Right ventricle myocardium inferior (tissue), 1 donor: Measurements from ENCODE around the gene GINS1. TPM values are rescaled to one million over a fixed set of nuclear protein-coding genes. Genes with fewer than 3 reads are reported as not detected.

Experiments
- ATAC-seq: fragments of 200-7000 bp; cut with Tn5 transposase; one replicate; pipeline ENCODE4 v1.9.1; 2020; ENCODE audit warnings: mild to moderate bottlenecking, moderate library complexity
- DNase-seq: peaks from one replicate; pipeline ENCODE4 v3.0.0; 2021; ENCODE audit errors: missing footprints
- intact Hi-C: fragments of 100-400 bp; cut with DNase I; formaldehyde crosslinking; loops from one replicate; pipeline ENCODE4 v1.11.0; 2022
- total RNA-seq: library from RNA; stranded (reverse); fragmentation: NEBNext Ultra II Directional; extraction: Animal tissue kit (Norgen Biotek cat#: 25700); gene quantifications from one replicate; pipeline ENCODE4 v1.2.1, GENCODE V29; 2021
- donor health status: DM: no; HTN: yes; CAD: no; lungs with severe emphysema.

GINS1 gene
- total RNA-seq, 1 donor from 2014 or later, result 0.73 TPM

DNA sequence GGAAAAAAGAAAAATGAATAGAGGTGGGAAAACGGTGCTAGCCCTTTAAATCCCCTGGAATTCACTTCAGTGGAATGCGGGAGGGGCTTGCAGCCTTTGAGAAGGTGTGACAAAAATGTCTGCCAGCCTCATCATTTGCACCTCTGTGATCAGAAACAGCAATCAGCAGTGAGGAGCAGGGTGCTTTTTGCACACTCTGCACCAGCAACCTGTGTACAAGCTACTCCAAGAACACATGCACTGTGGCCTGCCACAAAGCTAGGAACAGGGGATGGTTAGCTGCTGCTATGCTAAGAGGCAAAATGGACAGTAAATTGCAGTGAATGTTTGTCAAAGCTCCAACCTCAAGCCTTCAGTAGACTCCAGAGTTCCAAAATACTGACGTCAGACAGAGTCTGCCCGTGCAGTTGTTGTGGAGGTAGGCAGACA lies 29.7 kb downstream of the GINS1 start:
- intact Hi-C loops, result no loop called here
- ATAC-seq, result peak; percentile 57
- DNase-seq, result no peak

DNA sequence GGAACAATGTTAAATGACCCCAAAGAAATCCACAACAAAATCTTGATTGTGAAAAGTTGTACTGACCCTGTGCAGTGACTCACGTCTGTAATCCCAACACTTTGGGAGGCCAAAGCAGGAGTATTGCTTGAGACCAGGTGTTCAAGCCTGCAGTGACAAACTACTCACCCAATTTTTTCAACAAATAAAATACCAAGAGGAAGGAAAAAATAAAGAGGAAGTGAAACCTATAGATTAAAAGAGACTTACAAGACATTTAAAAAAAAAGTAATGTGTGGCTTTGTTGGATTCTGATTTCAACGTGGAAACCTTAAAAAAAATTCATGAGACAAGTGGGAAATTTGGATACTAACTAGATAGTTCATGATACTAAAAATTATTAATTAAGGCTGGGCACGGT lies 31.9 kb downstream of the GINS1 start:
- ATAC-seq (no peak), DNase-seq (no peak)
- intact Hi-C loops, result no loop called here

DNA sequence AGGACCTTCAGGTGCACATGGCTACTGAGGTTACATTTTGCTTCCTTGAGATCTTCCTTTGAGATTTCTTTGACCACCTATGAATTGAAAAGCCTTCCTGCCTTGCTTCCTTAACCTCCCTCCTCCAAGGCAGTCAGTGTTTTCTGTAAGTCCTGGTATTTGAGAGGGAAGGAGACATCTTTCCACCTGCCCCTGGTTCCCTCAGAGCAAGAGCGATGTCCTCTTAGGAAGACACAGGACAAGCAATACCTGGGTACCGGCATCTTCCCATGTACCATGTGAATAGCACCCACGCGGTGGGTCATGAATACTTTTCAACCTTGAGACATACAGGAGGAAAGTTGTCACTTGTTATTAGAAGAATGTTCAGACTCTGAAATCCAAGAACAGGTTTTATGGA lies 37.1 kb downstream of the GINS1 start:
- intact Hi-C loops, result no loop called here
- DNase-seq (no peak), ATAC-seq (no peak)

DNA sequence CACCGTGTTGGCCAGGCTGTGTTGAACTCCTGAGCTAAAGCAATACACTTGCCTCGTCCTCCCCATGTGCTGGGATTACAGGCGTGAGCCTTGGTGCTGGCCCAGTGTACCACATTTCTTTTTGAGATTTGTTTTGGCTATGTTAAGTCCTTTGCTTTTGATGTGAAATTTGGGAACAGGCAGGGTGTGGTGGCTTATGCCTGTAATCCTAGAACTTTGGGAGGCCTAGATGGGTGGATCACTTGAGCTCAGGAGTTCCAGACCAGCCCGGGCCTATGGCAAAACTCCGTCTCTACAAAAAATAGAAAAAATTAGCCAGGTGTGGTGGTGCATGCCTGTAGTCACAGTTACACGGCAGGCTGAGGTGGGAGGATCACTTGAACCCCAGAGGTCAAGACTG lies 40.2 kb downstream of the GINS1 start:
- ATAC-seq, result no peak
- intact Hi-C loops, result no loop called here
- no peak for DNase-seq

DNA sequence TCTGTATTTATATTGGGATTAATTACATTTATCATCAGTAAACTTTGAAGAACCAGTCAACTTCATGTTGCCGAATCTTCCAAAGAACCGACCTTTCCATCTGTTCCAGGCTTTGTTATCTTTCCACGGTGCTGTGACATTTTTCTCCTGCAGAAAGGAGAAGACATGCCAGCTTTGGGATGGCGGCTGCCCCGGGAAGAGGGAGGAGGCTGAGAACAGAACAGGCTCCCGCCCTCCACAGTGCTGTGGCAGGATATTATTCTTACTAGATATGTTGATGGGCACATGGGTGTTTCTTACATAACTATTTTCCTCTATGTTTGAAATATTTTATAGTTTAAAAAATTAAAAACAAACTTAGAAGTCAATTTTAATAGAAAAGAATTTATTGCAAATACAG lies 44.9 kb downstream of the GINS1 start:
- no peak for DNase-seq
- ATAC-seq, result no peak
- intact Hi-C loops, result no loop called here

DNA sequence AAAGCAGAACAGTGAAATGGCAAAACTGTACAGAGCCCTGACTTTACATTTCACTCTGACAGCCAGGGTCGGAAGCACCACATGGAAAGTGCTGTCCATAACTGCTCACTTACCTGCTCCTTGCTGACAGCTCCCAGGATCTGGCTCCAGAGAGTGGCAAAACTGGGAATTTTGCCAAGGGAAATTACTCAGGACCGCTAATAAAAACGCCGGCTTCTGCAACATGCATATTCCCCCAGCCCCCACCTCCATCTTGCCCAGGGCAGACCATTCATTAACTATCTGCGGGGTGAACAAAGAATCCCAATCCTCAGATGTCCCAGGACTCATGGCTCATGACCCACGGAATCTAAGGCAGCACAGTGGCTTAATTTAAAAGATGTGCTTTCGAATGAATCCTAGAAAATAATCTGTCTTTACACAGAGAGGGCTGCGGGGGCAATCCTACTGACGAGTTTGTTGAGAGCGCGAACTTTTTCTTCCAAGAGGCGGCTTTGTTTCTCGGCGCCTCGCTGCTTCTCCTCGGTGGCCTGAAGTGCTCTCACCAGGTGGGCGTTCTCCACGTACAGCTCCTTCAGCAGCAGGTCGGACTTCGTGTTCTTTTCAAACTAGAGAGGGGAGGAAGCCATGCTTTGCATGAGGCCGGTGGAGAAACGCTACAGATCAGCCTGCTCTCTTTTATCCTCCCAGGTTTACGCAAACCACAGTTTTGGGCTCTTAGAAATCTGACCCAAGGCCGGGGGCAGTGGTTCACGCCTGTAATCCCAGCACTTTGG lies 45.8 kb downstream of the GINS1 start:
- DNase-seq (no peak), ATAC-seq (no peak)
- intact Hi-C loops, result no loop called here

DNA sequence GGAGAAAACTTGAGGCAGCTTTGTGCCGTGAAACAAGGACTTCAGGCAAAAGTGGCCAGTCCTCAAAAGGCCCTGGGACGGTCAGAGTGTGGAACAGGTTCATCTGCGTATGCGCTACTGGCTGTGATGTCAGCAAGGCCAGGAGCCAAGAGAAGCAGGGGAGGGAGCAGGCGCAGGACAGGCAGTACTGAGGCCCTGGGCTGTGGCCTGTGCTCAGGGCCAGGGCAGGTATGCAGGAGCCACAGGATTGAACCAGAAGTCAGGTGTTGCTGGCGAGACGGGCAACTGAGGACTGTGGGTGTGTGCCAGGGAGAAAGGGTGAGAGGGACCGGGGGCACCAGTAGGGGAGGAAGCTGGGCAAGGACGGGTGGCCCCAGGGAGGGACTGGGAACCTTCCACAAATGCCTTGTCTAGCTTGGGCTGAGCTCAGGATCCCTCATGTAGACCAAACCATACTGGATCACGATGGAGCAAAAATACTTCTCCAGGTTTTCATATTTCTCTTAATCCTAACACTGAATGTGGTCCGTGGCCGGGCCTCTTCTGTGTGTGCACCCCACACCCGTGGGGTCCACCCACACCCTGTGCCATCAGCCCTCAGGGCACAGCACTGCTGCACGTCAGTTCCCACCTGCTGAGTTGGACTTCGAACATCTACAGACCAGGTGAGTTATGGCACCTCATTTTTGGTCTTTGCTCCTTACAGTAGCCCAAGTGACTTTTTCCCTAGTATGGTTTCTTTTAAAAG lies 46.9 kb downstream of the GINS1 start:
- DNase-seq (no peak), ATAC-seq (no peak)
- intact Hi-C loops, result no loop called here

DNA sequence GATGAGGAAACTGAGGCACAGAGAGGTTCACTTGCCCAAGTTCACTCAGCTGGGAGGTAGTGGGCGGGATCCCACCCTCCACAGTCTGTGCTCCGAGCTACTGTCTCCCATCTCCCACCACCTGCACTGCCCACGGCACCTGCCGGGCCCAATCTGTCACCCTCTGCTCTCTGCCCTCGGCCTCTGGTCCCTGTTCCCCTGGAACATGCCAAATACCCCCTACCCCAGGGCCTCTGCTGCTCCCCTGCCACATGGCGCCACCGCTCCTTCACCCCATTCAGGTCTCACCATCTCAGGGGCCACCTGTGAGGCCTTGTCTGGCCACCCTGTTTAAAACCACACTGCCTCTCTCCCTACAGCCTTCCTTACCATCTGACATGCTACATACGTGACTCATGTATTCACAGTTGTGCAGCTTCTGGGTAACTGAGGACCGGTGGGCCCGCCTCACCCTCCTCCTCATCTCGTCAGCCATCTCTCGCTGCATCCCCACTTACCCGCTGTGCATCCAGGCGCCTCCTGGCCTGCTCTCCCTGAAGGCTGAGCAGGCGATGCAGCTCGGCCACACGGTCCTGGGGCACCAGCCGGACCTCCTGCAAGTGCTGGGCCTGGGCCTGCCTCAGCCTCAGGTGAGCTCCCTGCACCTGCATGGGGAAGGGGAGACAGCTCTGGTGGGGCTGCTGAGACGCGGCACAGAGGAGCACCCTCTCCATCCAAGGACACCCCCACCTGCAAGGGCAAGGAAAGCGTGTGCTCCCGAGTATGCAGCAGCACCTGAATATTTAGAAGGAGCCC lies 50.6 kb downstream of the GINS1 start:
- ATAC-seq, result no peak
- no peak for DNase-seq
- intact Hi-C loops, result no loop called here

DNA sequence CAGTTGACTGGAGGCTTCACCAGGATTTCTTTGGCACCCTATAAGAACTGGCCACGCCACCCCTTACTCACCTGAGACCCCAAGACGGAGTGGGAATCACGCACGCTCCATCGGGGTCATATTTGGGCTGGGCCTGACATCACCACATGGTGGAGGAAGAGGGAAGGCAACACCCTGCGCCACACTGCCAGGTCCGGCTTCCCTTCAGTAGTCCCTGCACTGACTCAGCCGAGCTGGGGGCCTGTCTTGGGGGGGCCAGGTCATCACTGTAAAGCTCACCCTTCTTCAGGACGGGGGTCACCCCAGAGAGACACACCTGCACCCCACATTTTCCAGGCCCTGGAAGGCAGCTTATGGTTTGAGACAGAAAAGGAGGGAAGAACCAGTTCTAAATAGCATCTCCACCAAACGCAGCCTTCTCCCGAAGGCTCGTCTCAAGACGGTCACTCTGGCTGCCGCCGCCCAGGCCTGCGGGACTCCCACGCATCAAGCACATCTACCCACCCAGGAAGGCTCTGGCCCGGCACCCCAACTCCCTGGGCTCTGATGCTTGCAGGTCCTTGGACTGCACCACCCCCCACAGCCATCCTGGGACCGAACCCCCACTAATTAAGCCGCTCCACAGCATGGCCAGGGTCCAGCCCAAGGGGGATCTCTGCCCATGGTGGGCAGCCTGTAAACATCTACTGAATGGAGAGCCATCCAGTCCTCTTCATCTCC lies 51.8 kb downstream of the GINS1 start:
- intact Hi-C loops, result no loop called here
- DNase-seq, result no peak
- ATAC-seq, result no peak

DNA sequence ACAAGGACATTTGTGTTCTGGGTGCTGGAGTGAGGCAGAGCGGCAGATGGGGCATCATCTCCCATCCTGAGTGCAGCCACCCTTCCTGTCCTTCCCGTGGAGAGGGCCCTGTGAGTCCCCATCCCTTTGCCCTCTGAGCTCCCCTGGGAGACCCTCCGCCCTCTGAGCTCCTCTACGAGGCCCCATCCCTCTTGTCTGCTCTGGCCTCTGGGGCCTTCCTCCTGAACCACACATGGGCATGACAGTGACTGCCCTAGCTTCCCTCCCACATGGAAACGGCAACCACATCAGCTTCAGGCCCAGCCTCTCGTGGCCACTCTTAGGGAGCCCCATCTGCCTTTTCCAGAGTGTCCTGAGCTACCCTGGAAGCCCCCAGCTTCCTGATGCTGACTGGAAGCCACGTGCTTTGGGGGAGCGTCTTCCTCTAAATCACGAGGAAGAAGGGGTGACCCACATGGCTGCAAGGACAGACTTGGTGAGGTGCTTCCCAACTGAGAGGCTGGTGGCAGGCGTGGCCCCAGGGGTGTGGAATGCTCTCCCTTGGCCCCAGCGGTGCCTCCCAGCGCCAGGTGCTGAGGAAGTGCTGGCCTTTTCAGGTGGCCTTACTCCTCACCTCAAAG lies 52.6 kb downstream of the GINS1 start:
- intact Hi-C loops, result no loop called here
- ATAC-seq (no peak), DNase-seq (no peak)

DNA sequence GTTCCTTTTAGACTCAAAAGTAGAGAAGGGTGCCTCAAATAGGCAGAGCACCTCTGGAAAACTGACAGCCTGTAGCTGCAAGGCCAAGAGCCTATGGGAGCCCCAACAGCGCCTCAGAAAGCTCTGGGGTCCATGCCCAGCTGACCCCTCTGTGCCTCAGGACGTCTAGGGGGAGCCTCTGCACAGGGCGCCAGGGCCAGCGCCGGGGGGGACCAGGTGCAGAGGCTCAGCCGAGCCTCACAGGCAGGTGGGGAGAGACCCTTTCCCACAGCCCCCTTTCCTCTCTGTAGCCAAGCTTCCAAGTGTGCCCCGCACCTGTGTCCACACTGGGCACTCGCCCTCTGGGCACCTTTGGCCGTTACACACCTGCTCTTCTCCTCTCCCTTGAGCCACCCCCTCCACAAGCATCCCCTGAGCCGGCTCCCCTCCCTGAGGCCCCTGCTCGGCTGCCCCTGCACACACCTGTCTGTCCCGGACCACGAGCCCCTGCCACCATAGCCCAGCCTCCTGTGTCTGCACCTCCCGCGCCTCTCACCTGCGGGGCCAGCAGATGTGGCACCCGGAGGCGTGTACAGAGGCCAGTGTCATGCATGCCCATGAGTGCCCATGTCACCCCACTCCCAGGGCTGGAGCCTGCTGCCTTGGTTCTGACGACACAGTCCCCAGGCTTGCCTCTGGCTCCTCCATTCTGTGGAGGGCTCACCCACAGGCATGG lies 53.2 kb downstream of the GINS1 start:
- DNase-seq (no peak), ATAC-seq (no peak)
- intact Hi-C loops, result no loop called here

DNA sequence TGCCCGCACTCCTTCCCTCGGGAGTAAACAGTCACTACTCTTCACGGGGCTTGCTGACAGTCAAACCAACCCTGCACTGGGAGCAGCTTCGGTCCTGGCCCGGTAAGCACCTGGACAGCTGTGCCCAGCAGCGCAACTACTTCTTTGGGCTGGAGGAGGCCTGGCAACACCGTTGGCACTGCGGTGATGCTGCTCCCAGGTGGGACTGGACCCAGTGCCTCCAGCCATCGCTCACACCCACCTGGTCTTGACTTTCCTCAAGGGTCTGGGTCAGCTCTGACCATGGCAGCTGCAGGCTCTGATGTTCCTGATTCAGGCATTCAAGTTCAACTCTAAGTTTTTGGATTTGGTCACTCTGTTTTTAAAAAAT lies 53.8 kb downstream of the GINS1 start:
- intact Hi-C loops, result no loop called here
- no peak for ATAC-seq
- DNase-seq, result no peak

DNA sequence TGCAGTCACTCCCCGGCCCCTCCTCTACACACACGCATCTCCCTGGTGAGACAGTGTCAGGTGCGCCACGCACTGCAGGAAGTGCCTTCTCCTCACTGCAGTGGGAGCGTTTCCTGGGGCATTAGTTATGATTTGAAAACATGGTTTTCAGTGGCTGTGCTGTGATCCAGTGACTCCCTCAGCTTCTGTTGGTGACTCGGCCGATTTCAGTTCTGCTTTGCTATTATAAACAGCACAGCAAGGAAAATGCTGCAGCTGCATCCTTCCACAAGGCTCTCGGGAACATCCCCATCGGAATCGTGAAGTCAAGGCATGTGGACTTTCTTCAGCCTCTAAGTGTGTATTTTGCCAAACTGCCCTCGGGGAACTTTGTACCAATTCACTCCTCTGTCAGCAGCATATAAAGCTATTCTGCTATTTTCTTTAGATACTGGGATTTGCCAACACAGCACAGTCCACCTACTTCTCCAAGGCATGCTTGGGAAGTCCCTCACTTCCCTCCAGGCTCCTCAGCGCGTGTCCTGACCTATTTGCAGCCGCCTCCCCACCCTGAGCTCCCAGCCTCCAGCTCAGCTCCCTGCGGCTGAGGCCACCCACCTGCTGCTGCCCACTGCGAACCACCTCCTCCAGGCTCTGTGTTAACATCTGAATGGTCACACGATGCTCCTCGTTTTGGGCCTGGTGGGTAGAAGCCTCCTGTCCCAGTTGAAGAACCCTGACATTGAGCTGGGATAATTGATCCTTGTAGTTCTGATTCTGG lies 54.5 kb downstream of the GINS1 start:
- DNase-seq (no peak), ATAC-seq (peak; percentile 40)
- intact Hi-C loops, result no loop called here

DNA sequence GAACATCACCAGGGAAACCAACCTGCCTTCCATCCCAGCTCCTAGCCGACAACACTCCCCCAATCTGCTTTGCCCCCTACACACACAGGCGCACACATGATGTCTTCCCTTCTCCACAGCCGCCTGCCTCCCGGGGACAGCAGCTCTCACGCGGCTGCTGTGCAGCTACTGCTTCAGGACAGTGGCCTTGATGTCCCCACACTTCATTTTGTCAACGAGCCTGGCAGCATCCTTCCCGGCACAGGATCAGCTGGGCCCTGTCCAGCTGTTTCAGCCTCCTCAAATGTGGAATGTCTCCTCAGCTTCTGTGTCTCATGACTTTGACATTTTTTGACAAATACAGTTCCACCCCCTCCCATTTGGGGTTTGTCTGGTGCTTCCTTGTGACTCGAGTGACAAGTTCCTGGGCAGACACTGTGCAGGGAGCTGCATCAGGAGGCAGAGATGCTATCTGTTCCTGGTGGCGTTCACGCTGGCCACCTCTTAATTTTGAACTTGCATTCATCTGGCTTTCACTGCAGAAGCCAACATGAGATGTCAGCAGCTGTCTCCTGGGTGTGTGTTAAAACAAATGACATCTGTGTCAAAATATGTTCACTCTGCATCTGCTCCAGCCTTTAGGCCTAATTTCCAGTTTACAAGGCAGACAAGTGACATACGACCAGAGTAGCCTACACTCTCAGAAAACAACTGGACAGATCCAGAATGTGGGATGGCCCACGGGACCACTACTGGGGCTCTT lies 57.2 kb downstream of the GINS1 start:
- ATAC-seq (no peak), DNase-seq (no peak)
- intact Hi-C loops, result no loop called here

DNA sequence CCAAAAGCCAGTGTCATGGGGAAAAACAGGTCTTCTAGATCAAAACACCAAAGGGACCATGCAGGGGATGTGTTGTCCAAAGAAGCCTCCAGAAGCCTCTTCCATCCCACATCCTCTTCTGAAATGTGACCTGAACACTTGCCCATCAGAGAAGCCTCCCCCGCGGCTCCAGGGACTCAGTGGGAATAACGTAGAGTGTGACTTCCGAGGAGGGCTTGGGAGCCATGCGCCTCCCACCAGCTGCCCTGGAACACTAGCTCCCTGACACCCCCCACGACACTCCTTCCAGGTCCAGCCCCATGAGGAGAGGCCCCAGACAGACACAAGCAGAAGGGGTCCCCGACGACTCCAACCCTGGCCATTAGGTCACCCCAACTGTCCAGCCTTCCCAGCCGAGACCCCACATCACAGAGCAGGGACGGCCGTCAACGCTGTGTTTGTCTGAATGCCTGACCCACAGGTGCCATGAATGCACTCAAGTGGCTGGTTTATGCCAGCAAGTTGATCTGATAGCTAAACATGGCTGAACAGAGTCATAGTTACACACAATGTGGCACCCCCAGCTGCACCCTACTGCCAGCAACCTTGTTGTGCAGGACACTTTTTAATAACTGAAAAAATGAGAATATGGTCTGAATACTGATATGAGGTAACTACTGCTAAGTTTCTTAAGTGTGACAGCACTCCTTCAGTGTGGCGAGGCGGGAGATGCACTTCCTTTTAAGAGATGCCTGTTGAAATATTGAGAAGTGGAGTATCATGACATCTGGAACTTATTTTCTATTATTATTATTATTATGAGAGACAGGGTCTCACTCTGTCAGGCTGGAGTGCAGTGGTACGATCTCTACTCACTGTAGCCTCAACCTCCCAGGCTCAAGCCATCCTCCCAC lies 58.0 kb downstream of the GINS1 start:
- ATAC-seq (no peak), DNase-seq (no peak)

DNA sequence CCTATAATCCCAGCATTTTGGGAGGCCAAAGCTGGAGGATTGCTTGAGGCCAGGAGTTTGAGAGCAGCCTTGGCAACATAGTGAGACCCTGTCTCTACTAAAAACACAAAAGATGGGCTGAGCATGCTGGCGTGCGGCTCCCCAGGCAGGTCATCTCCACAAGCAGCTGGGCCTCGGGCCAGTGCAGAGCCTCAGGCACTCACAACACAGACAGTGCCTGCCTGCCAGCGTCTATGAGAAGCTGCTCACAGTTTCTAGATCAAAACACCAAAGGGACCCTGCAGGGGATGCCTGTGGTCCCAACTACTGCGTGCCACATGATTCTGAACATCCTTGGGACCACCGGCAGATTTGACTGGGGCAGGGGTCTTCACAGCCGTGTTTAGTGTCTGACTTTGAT lies 59.4 kb downstream of the GINS1 start:
- intact Hi-C loops, result no loop called here
- ATAC-seq (no peak), DNase-seq (no peak)

More for the DNA sequence above, 58.0 kb downstream of the GINS1 start:
- intact Hi-C loops, result no loop called here
